CD14-positive monocyte (primary cell): ENCODE results near the gene CDH4. TPM values are rescaled to one million over a fixed set of nuclear protein-coding genes. Genes with fewer than 3 reads are reported as not detected.

ENCODE experiments used
- DNase-seq, 3 donors: peaks; one replicate each; pipeline ENCODE4 v3.0.0-alpha.2; 2011 to 2022
- H2AFZ ChIP-seq: 2 replicates; pipeline ENCODE4 v1.6.0; 2012; ENCODE audit warnings: mild to moderate bottlenecking, low read depth, low read length, inconsistent platforms; ENCODE audit not compliant: insufficient read depth, poor library complexity, severe bottlenecking
- H3K27ac ChIP-seq, 2 donors: 1 replicate in 1 of 2; 2 replicates in 1 of 2; pipeline ENCODE4 v1.5.1; 2012 to 2013; ENCODE audit warnings: low read length in 2 of 2, control low read depth in 1 of 2, inconsistent platforms in 1 of 2, low read depth in 1 of 2, mild to moderate bottlenecking in 1 of 2
- H3K27me3 ChIP-seq, 2 donors: one replicate each; pipeline versions ENCODE4 v1.6.0 to v1.6.1; 2011 to 2013; ENCODE audit warnings: low read length in 2 of 2; ENCODE audit not compliant: control insufficient read depth in 2 of 2, insufficient read depth in 2 of 2
- H3K36me3 ChIP-seq, 2 donors: replicated peaks in 1 of 2; 1 replicate in 1 of 2; 2 replicates in 1 of 2; pipeline versions ENCODE4 v1.5.1 to v1.6.1; 2012 to 2013; ENCODE audit warnings: low read length in 2 of 2, control low read depth in 1 of 2, inconsistent platforms in 1 of 2, mild to moderate bottlenecking in 1 of 2; ENCODE audit not compliant: insufficient read depth in 2 of 2, control insufficient read depth in 1 of 2
- H3K4me1 ChIP-seq, 2 donors: 1 replicate in 1 of 2; 2 replicates in 1 of 2; pipeline versions ENCODE4 v1.5.1 to v1.6.1; 2012 to 2013; ENCODE audit warnings: low read length in 2 of 2, control low read depth in 1 of 2, inconsistent platforms in 1 of 2, mild to moderate bottlenecking in 1 of 2, moderate library complexity in 1 of 2; ENCODE audit not compliant: insufficient read depth in 2 of 2, control insufficient read depth in 1 of 2
- H3K4me2 ChIP-seq: replicated peaks from 2 replicates; pipeline ENCODE3; 2012; ENCODE audit warnings: low read length, moderate library complexity, mild to moderate bottlenecking; ENCODE audit not compliant: poor library complexity, severe bottlenecking; ENCODE audit errors: extremely low read depth
- H3K4me3 ChIP-seq, 3 experiments: fragments of 200-600 bp in 1 of 3; sonication (generic) in 1 of 3; replicated peaks in 1 of 3; 1 replicate in 2 of 3; 2 replicates in 1 of 3; pipeline ENCODE4 v1.5.1; 2011 to 2013; ENCODE audit warnings: low read length in 3 of 3, mild to moderate bottlenecking in 3 of 3, control low read depth in 2 of 3, low read depth in 2 of 3, inconsistent platforms in 1 of 3, moderate library complexity in 1 of 3
- H3K79me2 ChIP-seq: 2 replicates; pipeline ENCODE4 v1.6.0; 2012; ENCODE audit warnings: mild to moderate bottlenecking, control low read depth, inconsistent platforms, low read length, moderate library complexity; ENCODE audit not compliant: insufficient read depth
- H3K9ac ChIP-seq: 2 replicates; pipeline ENCODE4 v1.6.0; 2017; ENCODE audit warnings: low read length, mild to moderate bottlenecking; ENCODE audit not compliant: insufficient read depth, poor library complexity, severe bottlenecking
- H3K9me3 ChIP-seq, 2 donors: replicated peaks in 1 of 2; 1 replicate in 1 of 2; 2 replicates in 1 of 2; pipeline versions ENCODE4 v1.5.1 to v1.6.1; 2012 to 2013; ENCODE audit warnings: low read length in 2 of 2, control low read depth in 1 of 2; ENCODE audit not compliant: control insufficient read depth in 1 of 2, insufficient read depth in 1 of 2
- H4K20me1 ChIP-seq: 2 replicates; pipeline ENCODE4 v1.6.0; 2012; ENCODE audit warnings: mild to moderate bottlenecking, low read length, control low read depth, moderate library complexity; ENCODE audit not compliant: insufficient read depth
- H3K27ac Mint-ChIP-seq, 7 donors: one replicate each; pipeline ENCODE4 v1.8.0; 2020; ENCODE audit warnings: mild to moderate bottlenecking in 7 of 7, mixed read lengths in 7 of 7, moderate library complexity in 6 of 7, inconsistent platforms in 2 of 7
- H3K27me3 Mint-ChIP-seq, 3 donors: one replicate each; pipeline ENCODE4 v1.8.0; 2021 to 2022; ENCODE audit warnings: low read depth in 3 of 3, mild to moderate bottlenecking in 3 of 3, mixed read lengths in 3 of 3, moderate library complexity in 3 of 3, inconsistent platforms in 1 of 3
- H3K36me3 Mint-ChIP-seq, 2 donors: one replicate each; pipeline ENCODE4 v1.8.0; 2020; ENCODE audit warnings: mixed read lengths in 2 of 2, inconsistent platforms in 1 of 2, mild to moderate bottlenecking in 1 of 2
- H3K4me1 Mint-ChIP-seq: one replicate; pipeline ENCODE4 v1.8.0; 2020; ENCODE audit warnings: mild to moderate bottlenecking, mixed read lengths
- H3K4me3 Mint-ChIP-seq, 2 donors: one replicate each; pipeline ENCODE4 v1.8.0; 2020; ENCODE audit warnings: mild to moderate bottlenecking in 2 of 2, mixed read lengths in 2 of 2, moderate library complexity in 1 of 2
- H3K9me3 Mint-ChIP-seq, 7 donors: one replicate each; pipeline ENCODE4 v1.8.0; 2020 to 2022; ENCODE audit warnings: mixed read lengths in 7 of 7, mild to moderate bottlenecking in 6 of 7, moderate library complexity in 6 of 7, inconsistent platforms in 2 of 7
- WGBS: methylation state at CpG from one replicate; pipeline ENCODE4 v1.1.5; 2013; ENCODE audit warnings: missing lambda C conversion rate; ENCODE audit not compliant: insufficient coverage; 5-methylcytosine and 5-hydroxymethylcytosine counted together
- intact Hi-C, 2 donors: fragments of 100-400 bp; cut with micrococcal nuclease; formaldehyde crosslinking; loops; one replicate each; pipeline versions ENCODE4 v1.15.0 to v1.15.1; 2023
- polyA plus RNA-seq, 3 donors: library from polyadenylated mRNA; depleted of rRNA in 1 of 3; unstranded in 2 of 3; stranded (reverse) in 1 of 3; fragments of 300-500 nt in 2 of 3; fragments of >200 nt in 1 of 3; fragmentation: Illumina TruSeq in 2 of 3; gene quantifications; 1 replicate in 2 of 3; 2 replicates in 1 of 3; pipeline ENCODE4 v1.2.3, GENCODE V29; 2012 to 2021
- TF ChIP-seq, protein P1 (sequence below): fragments of 200-600 bp; IDR thresholded peaks from one replicate; pipeline ENCODE4 v1.8.0; 2022; ENCODE audit warnings: antibody characterized with exemption, mild to moderate bottlenecking

The CDH4 gene
- polyA plus RNA-seq, 3 donors: not detected

DNA sequence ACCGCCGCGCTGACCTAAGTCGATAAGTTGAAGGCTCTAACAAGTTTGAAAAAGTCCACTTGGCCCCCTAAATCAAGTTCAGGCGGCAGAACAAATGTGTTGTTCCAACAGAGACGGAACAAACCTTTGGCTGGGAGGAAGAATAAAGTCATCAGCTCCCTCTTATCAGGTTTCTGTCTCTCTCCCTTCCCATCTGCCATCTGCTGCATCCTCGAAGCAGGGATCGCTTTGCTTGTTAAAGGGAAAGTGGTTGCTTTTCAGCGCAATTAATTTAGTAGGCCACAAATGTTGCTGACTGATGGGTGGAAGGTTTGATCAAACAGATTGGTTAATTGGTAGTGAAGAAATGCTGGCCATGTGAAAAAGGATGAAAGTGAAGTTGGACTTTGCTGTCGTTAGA is 64.3 kb downstream of the CDH4 start:
- Histone ChIP-seq H3K4me2 (no peak overlapping the region), H4K20me1 (no peaks in the 10 kb centered on the region), H3K4me3 (no peak overlapping the region), H3K79me2 (no peaks in the 10 kb centered on the region), H3K27ac (no peak overlapping the region), H2AFZ (no peak overlapping the region), H3K9me3 (peaks cover 0 to 96% of the 10 kb centered on the region in 2 donors), H3K36me3 (no peaks in the 10 kb centered on the region), H3K27me3 (no peaks in the 10 kb centered on the region), H3K4me1 (no peaks in the 10 kb centered on the region), H3K9ac (no peak overlapping the region)
- intact Hi-C loops: no loop called here
- Mint-ChIP-seq H3K36me3 (no peaks in the 10 kb centered on the region), H3K27ac (peak overlapping the region in 1 of 7 donors; percentile 72), H3K4me1 (no peaks in the 10 kb centered on the region), H3K9me3 (peaks cover 0 to 41% (median 23%) of the 10 kb centered on the region in 7 donors), H3K27me3 (peaks cover 0 to 3% (median 3%) of the 10 kb centered on the region in 3 donors), H3K4me3 (no peak overlapping the region)
- no peak for DNase-seq
- WGBS: 93% methylated on average over 7 of the region's 10 CpGs
- TF ChIP-seq, protein P1, sequence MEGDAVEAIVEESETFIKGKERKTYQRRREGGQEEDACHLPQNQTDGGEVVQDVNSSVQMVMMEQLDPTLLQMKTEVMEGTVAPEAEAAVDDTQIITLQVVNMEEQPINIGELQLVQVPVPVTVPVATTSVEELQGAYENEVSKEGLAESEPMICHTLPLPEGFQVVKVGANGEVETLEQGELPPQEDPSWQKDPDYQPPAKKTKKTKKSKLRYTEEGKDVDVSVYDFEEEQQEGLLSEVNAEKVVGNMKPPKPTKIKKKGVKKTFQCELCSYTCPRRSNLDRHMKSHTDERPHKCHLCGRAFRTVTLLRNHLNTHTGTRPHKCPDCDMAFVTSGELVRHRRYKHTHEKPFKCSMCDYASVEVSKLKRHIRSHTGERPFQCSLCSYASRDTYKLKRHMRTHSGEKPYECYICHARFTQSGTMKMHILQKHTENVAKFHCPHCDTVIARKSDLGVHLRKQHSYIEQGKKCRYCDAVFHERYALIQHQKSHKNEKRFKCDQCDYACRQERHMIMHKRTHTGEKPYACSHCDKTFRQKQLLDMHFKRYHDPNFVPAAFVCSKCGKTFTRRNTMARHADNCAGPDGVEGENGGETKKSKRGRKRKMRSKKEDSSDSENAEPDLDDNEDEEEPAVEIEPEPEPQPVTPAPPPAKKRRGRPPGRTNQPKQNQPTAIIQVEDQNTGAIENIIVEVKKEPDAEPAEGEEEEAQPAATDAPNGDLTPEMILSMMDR: no peak

DNA sequence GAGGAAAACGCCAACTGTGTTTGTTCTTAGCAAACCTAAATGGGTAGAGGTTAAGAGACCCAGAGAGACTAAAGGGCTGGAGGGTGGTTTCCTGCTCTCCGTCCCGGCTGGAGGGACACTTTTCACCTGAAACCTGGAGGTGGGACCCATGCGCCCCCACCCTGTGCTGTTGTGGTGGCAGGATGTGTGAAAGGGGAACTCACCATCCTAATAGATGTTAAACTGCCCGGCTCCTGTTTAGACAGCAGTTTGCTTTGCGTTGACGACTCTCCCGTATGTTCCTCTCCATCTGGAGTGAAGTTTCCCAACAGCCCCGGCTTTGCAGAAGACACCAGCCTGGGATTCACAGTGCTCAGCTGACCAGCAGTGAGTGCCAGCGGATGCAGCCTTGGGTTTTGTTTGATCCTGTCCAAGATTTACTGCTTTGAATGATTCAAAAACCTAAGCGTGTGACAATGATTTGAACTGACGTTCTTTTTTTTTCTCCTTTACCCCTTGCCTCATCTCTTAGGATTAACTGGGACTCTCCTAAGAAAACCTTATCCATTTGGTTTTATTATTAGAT is 66.0 kb downstream of the CDH4 start:
- no peak for DNase-seq
- Mint-ChIP-seq H3K4me1 (no peaks in the 10 kb centered on the region), H3K27ac (no peak overlapping the region), H3K4me3 (no peak overlapping the region), H3K27me3 (peaks cover 0 to 3% (median 3%) of the 10 kb centered on the region in 3 donors), H3K36me3 (no peaks in the 10 kb centered on the region), H3K9me3 (peaks cover 0 to 37% (median 25%) of the 10 kb centered on the region in 7 donors)
- no peak overlapping the region for H3K4me2 ChIP-seq
- no peaks in the 10 kb centered on the region for H4K20me1 ChIP-seq
- H3K79me2 ChIP-seq: no peaks in the 10 kb centered on the region
- peaks cover 0 to 98% of the 10 kb centered on the region in 2 donors for H3K9me3 ChIP-seq
- WGBS: 42% methylated on average over 6 of the region's 12 CpGs
- TF ChIP-seq, protein P1: no peak
- no peak overlapping the region for H3K4me3 ChIP-seq
- intact Hi-C loops: no loop called here
- H3K9ac ChIP-seq: no peak overlapping the region
- H3K27me3 ChIP-seq: no peaks in the 10 kb centered on the region
- H2AFZ ChIP-seq: no peak overlapping the region
- H3K36me3 ChIP-seq: no peaks in the 10 kb centered on the region
- H3K4me1 ChIP-seq: no peaks in the 10 kb centered on the region
- no peak overlapping the region for H3K27ac ChIP-seq
